ENCODE measurements around the gene BACH2. TPM values are rescaled to one million over a fixed set of nuclear protein-coding genes. Genes with fewer than 3 reads are reported as not detected.

The BACH2 gene
- polyA plus RNA-seq, 1 donor (not counting 4 experiments of a cell fraction or from before 2014, with no cell fraction given) = 0.50 TPM

- TF ChIP-seq EZH2 (IDR thresholded peaks at IDR 0.05; ENCODE audit: low read length) = no peak
- no peak for TF ChIP-seq CTCF (optimal IDR thresholded peaks at IDR 0.05 in 1 of 3, IDR thresholded peaks at IDR 0.05 in 1 of 3, conservative IDR thresholded peaks at IDR 0.05 in 1 of 3; ENCODE audit: extremely low read depth in 1 of 3, insufficient read depth in 2 of 3, low read length in 3 of 3)
- no peak overlapping the region for H3K4me3 ChIP-seq (ENCODE audit: control insufficient read depth in 2 of 3, extremely low read depth in 1 of 3, insufficient read depth in 2 of 3, low read depth in 1 of 3, low read length in 3 of 3)
- H4K20me1 ChIP-seq (ENCODE audit: control insufficient read depth, extremely low read depth, insufficient read depth, low read length) = no peaks in the 10 kb centered on the region
- DNase-seq (ENCODE audit: low read depth, low spot score) (no peak), FAIRE-seq (no peak)
- H2AFZ ChIP-seq (ENCODE audit: control insufficient read depth, low read length) = peak overlapping the region; percentile 78
- H3K4me1 ChIP-seq (ENCODE audit: control insufficient read depth, extremely low read depth, insufficient read depth, low read length) = peaks cover 37% of the 10 kb centered on the region
- H3K9me1 ChIP-seq (ENCODE audit: control insufficient read depth, extremely low read depth, insufficient read depth, low read length) = no peaks in the 10 kb centered on the region
- no peaks in the 10 kb centered on the region for H3K79me2 ChIP-seq (ENCODE audit: control insufficient read depth, insufficient read depth, low read length)
- dilution Hi-C loops (cut with MboI; ENCODE audit: extremely low pct_ligation_motif_present, low sequenced_read_pairs) = no loop called here
- H3K9me3 ChIP-seq (ENCODE audit: control insufficient read depth, low read depth, low read length) = peaks cover 2% of the 10 kb centered on the region
- no peaks in the 10 kb centered on the region for H3K36me3 ChIP-seq (ENCODE audit: control insufficient read depth in 2 of 2, extremely low read depth in 1 of 2, insufficient read depth in 2 of 2, low read length in 2 of 2)
- peak overlapping the region; percentile 86 for H3K27ac ChIP-seq (ENCODE audit: control insufficient read depth, insufficient read depth, low read length)
- H3K27me3 ChIP-seq (ENCODE audit: control insufficient read depth, extremely low read depth, insufficient read depth, low read length) = no peaks in the 10 kb centered on the region
- H3K9ac ChIP-seq (ENCODE audit: control insufficient read depth, extremely low read depth, insufficient read depth, low read length) = peak overlapping the region; percentile 49
- no peak overlapping the region for H3K4me2 ChIP-seq (ENCODE audit: control insufficient read depth, extremely low read depth, insufficient read depth, low read depth, low read length)
Measured at GRCh38 chr6:90096818-90097217, 199.8 kb downstream of the BACH2 start.

- no peak overlapping the region for H3K27ac ChIP-seq (ENCODE audit: control insufficient read depth, insufficient read depth, low read length)
- no peaks in the 10 kb centered on the region for H3K9me1 ChIP-seq (ENCODE audit: control insufficient read depth, extremely low read depth, insufficient read depth, low read length)
- no peak overlapping the region for H3K4me3 ChIP-seq (ENCODE audit: control insufficient read depth in 2 of 3, extremely low read depth in 1 of 3, insufficient read depth in 2 of 3, low read depth in 1 of 3, low read length in 3 of 3)
- no peaks in the 10 kb centered on the region for H4K20me1 ChIP-seq (ENCODE audit: control insufficient read depth, extremely low read depth, insufficient read depth, low read length)
- no peaks in the 10 kb centered on the region for H3K36me3 ChIP-seq (ENCODE audit: control insufficient read depth in 2 of 2, extremely low read depth in 1 of 2, insufficient read depth in 2 of 2, low read length in 2 of 2)
- H3K79me2 ChIP-seq (ENCODE audit: control insufficient read depth, insufficient read depth, low read length) = no peaks in the 10 kb centered on the region
- FAIRE-seq (no peak), DNase-seq (ENCODE audit: low read depth, low spot score) (no peak)
- no peak overlapping the region for H3K4me2 ChIP-seq (ENCODE audit: control insufficient read depth, extremely low read depth, insufficient read depth, low read depth, low read length)
- dilution Hi-C loops (cut with MboI; ENCODE audit: extremely low pct_ligation_motif_present, low sequenced_read_pairs) = no loop called here
- no peaks in the 10 kb centered on the region for H3K27me3 ChIP-seq (ENCODE audit: control insufficient read depth, extremely low read depth, insufficient read depth, low read length)
- TF ChIP-seq EZH2 (IDR thresholded peaks at IDR 0.05; ENCODE audit: low read length) (no peak), CTCF (optimal IDR thresholded peaks at IDR 0.05 in 1 of 3, IDR thresholded peaks at IDR 0.05 in 1 of 3, conservative IDR thresholded peaks at IDR 0.05 in 1 of 3; ENCODE audit: extremely low read depth in 1 of 3, insufficient read depth in 2 of 3, low read length in 3 of 3) (no peak)
- H3K4me1 ChIP-seq (ENCODE audit: control insufficient read depth, extremely low read depth, insufficient read depth, low read length) = peaks cover 37% of the 10 kb centered on the region
- no peak overlapping the region for H3K9ac ChIP-seq (ENCODE audit: control insufficient read depth, extremely low read depth, insufficient read depth, low read length)
- no peaks in the 10 kb centered on the region for H3K9me3 ChIP-seq (ENCODE audit: control insufficient read depth, low read depth, low read length)
- H2AFZ ChIP-seq (ENCODE audit: control insufficient read depth, low read length) = no peak overlapping the region
Measured at GRCh38 chr6:90095788-90096187, 200.9 kb downstream of the BACH2 start.

All from keratinocyte (primary cell).